BJ (cell line): ENCODE results near the gene SCFD2. TPM values are rescaled to one million over a fixed set of nuclear protein-coding genes. Genes with fewer than 3 reads are reported as not detected.
"Not testable (repeated sequence)": the region's sequence is repeated elsewhere in the genome, so short reads cannot be mapped to it uniquely, and the experiment has no call there.

Experiments
- CTCF ChIA-PET: fragments of 350-600 bp; formaldehyde crosslinking; extraction: SDS; loops from one replicate; lab custom pipeline; 2021; ENCODE audit warnings: antibody characterized with exemption, inconsistent platforms; lab: Yijun Ruan, JAX
- POLR2A ChIA-PET: fragments of 300-600 bp; sonication (Branson Sonifier 250); formaldehyde crosslinking; extraction: SDS; loops from one replicate; lab custom pipeline; 2021; ENCODE audit warnings: antibody characterized with exemption; lab: Charles Lee
- DNase-seq: peaks from one replicate; pipeline ENCODE4 v3.0.0-alpha.2; 2011; ENCODE audit warnings: low read depth
- H3K27me3 ChIP-seq: 2 replicates; pipeline ENCODE4 v1.6.0; 2011; ENCODE audit warnings: low read length; ENCODE audit not compliant: control insufficient read depth, insufficient read depth
- H3K36me3 ChIP-seq: 2 replicates; pipeline ENCODE4 v1.5.1; 2011; ENCODE audit warnings: low read length; ENCODE audit not compliant: control insufficient read depth, insufficient read depth
- H3K4me3 ChIP-seq: 2 replicates; pipeline ENCODE4 v1.5.1; 2011; ENCODE audit warnings: low read depth, mild to moderate bottlenecking, control low read depth, low read length
- CTCF ChIP-seq: IDR thresholded peaks from 2 replicates; pipeline ENCODE4 v1.5.1; 2011; ENCODE audit warnings: low read depth, mild to moderate bottlenecking, control low read depth, inconsistent platforms, low read length, moderate library complexity; ENCODE audit not compliant: insufficient read depth
- polyA plus RNA-seq: library from polyadenylated mRNA; depleted of rRNA; stranded (reverse); fragments of >200 nt; gene quantifications from 2 replicates; pipeline ENCODE4 v1.2.3, GENCODE V29; 2011

The SCFD2 gene
- polyA plus RNA-seq, 1 experiment: 17.4 TPM

DNA sequence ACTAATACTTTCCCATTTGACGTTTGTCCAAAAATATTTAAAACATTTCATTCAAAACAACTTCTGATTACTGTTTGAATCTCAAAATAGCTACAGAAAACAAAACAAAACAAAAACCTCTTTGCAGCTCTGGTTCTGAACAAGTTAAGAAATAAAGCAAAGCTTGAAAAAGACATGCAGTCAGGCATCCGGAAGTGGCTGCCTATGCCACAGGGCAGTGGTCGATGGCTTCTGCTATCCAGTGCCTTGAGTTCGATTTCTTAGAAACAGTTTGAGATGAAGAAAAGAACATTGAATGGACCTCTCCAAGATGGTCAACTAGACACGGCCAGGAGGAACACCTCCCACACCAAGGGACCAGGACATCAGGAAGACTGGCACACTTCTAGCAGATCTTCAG lies 125.3 kb downstream of the SCFD2 start:
- H3K36me3 ChIP-seq: no peaks in the 10 kb centered on the region
- POLR2A ChIA-PET: no interaction called here
- CTCF ChIA-PET: no interaction called here
- TF ChIP-seq CTCF: no peak
- no peaks in the 10 kb centered on the region for H3K27me3 ChIP-seq
- no peak overlapping the region for H3K4me3 ChIP-seq
- no peak for DNase-seq

GRCh38 chr4:53238352-53238751 lies 127.5 kb downstream of the SCFD2 start:
- DNase-seq, CTCF ChIA-PET, POLR2A ChIA-PET, H3K36me3 ChIP-seq, H3K4me3 ChIP-seq, H3K27me3 ChIP-seq: not testable (repeated sequence)

- H3K27me3 ChIP-seq, H3K36me3 ChIP-seq, H3K4me3 ChIP-seq, CTCF ChIA-PET, DNase-seq, POLR2A ChIA-PET: not testable (repeated sequence)
Measured at GRCh38 chr4:53237811-53238210, 128.1 kb downstream of the SCFD2 start.

- CTCF ChIA-PET, H3K27me3 ChIP-seq, DNase-seq, POLR2A ChIA-PET, H3K4me3 ChIP-seq, H3K36me3 ChIP-seq: not testable (repeated sequence)
Measured at GRCh38 chr4:53236624-53237023, 129.2 kb downstream of the SCFD2 start.

DNA sequence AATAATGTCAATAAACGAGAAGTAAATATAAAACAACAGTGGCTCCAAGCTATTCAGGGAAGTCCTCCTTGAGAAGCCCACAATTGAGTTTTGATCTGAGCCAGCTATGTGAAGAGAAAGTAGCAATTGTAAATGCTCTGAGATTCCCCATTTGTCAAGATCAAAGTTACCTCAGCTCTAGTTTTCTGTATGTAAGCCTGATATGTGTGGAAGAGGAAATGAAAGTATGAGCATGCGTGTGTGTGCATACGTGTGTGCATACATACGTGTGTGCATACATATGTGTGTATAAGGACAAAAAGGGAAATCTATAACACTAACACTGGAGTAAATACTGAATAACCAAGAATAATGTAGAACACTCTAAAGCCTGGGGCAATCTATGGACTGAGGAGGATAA lies 130.3 kb downstream of the SCFD2 start:
- H3K4me3 ChIP-seq: no peak overlapping the region
- ChIA-PET POLR2A (no interaction called here), CTCF (no interaction called here)
- H3K36me3 ChIP-seq: no peaks in the 10 kb centered on the region
- no peak for DNase-seq
- no peaks in the 10 kb centered on the region for H3K27me3 ChIP-seq
- no peak for TF ChIP-seq CTCF

DNA sequence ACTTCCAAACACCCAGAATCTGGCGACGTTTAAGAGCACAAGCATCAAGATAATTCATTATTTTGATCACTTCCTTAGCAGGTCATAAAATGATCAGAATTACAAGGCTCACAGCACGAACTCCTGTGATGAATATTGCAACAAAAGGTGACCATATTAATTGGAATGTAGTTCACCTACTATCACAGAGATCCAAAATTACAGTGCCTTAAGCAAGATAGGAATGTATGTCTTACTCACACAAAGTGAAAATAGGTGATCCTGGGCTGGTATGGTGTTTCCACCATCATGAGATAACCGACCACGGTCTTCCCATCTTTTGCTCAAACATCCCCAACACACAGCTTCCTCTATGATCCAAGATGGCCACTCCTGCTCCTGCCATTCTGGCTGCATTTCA lies 131.2 kb downstream of the SCFD2 start:
- CTCF ChIA-PET: no interaction called here
- Histone ChIP-seq H3K4me3 (no peak overlapping the region), H3K27me3 (no peaks in the 10 kb centered on the region), H3K36me3 (no peaks in the 10 kb centered on the region)
- POLR2A ChIA-PET: interaction anchor here (0.7 kb wide), 1 partner anchor 662 kb away, joined by 3 read pairs; no protein-coding TSS in a partner anchor
- DNase-seq: no peak
- TF ChIP-seq CTCF: no peak

DNA sequence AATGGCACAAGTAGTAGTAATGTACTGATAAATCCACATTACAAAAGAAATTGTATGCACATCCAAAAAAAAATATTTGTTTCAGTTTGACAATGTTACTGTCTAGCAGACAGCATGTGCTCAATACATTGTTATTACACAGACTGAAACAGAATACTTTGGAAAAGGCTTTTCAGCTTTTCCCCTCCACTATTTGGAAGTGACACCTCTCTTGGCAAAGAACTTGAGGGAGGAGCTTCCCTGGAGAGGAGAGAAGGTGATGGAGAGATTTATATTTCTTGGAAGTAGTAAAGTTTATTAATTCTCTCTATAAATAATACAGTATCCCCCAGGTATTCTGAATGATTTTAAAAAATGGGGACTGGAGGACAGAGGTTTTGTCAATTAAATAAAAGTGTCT lies 131.8 kb downstream of the SCFD2 start:
- no peak overlapping the region for H3K4me3 ChIP-seq
- no peaks in the 10 kb centered on the region for H3K36me3 ChIP-seq
- CTCF ChIA-PET: no interaction called here
- no peak for TF ChIP-seq CTCF
- POLR2A ChIA-PET: interaction anchor here (0.7 kb wide), 1 partner anchor 662 kb away, joined by 3 read pairs; no protein-coding TSS in a partner anchor
- no peak for DNase-seq
- H3K27me3 ChIP-seq: no peaks in the 10 kb centered on the region
